Choroid plexus epithelial cell (primary cell): ENCODE data around the gene KDM5C.

Experiments used
- DNase-seq: peaks from one replicate; pipeline ENCODE4 v3.0.0-alpha.2; 2010; ENCODE audit warnings: low read depth
- H3K4me3 ChIP-seq: 2 replicates; pipeline ENCODE4 v1.5.1; 2011; ENCODE audit warnings: low read depth, mild to moderate bottlenecking, control low read depth, low read length, moderate library complexity
- TF ChIP-seq, protein P1 (sequence below): conservative IDR thresholded peaks from 2 replicates; pipeline ENCODE4 v1.5.1; 2011; ENCODE audit warnings: low read depth, mild to moderate bottlenecking, control low read depth, inconsistent platforms, low read length, moderate library complexity

KDM5C gene

DNA sequence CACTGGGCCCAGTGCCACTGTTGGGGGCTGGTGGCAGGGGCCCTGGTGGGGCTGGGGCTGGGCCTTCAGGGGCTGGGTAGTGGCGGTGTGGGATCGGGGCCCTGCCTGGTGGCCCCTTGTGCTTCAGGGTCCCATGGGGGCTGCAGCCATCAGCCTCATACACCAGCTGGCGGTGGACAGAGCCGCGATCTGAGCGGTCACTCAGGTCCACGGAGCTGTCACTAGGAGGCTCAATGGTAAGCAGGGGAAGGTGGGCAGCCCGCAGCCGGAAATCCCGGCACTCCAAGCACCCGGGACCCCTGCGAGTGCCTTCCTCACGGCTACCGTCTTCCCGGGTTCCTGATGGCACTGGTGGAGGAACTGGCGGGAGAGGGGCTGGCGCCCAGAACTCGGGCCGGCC lies 25.5 kb upstream of the KDM5C start:
- no peak overlapping the region for H3K4me3 ChIP-seq
- DNase-seq, result no peak
- TF ChIP-seq, protein P1, sequence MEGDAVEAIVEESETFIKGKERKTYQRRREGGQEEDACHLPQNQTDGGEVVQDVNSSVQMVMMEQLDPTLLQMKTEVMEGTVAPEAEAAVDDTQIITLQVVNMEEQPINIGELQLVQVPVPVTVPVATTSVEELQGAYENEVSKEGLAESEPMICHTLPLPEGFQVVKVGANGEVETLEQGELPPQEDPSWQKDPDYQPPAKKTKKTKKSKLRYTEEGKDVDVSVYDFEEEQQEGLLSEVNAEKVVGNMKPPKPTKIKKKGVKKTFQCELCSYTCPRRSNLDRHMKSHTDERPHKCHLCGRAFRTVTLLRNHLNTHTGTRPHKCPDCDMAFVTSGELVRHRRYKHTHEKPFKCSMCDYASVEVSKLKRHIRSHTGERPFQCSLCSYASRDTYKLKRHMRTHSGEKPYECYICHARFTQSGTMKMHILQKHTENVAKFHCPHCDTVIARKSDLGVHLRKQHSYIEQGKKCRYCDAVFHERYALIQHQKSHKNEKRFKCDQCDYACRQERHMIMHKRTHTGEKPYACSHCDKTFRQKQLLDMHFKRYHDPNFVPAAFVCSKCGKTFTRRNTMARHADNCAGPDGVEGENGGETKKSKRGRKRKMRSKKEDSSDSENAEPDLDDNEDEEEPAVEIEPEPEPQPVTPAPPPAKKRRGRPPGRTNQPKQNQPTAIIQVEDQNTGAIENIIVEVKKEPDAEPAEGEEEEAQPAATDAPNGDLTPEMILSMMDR, result no peak

GRCh38 chrX:53249408-53250042 lies 24.5 kb upstream of the KDM5C start:
- no peak for DNase-seq
- no peak overlapping the region for H3K4me3 ChIP-seq
- TF ChIP-seq, protein P1, result peak; percentile 1

DNA sequence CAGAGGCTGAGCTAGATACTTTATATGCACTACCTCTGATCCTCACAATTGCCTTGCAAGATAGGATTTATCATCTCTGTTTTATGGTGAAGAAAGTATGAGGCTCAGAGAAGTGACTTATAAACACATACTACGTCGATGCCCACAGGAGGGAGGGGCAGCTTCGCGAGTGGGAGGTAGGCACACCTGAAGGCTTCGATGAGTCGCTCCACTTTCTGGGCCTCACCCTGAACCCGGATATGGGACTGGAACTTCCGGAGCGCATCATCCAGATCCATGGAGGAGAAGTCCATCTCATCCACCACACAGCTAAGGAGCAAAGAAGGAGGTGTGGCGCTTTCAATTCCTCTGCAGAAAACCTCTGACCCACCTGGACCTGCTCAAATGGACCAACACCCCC lies 22.9 kb upstream of the KDM5C start:
- no peak for DNase-seq
- no peak overlapping the region for H3K4me3 ChIP-seq
- TF ChIP-seq, protein P1, result no peak

DNA sequence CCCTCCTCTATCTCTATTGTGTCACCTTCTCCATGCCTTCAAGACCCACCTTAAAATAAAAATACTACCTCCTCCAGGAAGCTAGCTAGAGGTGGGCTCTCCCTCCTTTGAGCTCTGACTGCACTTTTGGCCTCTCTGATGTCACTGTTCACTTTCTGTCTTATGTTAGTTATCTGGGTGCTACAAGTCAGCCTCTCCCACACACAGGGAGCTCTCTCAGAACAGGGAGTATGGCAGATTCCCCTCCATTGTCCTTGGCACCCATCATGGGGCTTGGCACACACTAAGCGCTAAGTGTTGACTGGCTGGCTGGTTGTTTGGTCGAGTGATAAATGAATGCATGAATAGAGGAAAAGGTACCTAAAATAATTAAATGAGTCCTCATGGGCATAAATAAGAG lies 21.2 kb upstream of the KDM5C start:
- TF ChIP-seq, protein P1, result no peak
- H3K4me3 ChIP-seq, result no peak overlapping the region
- DNase-seq, result no peak

DNA sequence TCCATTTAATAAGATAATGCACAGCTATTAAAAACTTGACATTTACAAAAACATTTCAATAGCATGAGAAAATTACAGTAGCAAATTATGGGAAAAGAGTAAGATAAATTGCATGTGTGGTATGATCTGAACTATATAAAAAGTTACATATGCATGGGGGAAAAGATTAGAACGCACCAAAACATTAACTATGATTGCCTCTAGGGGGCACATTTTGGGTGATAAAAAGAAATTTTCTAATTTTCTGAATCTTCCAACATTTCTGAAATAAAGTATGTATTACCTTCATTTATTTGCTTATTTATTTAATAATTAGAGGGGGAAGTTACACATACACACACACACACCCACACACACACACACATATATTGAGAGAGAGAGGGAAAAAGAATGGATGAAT lies 19.6 kb upstream of the KDM5C start:
- TF ChIP-seq, protein P1, result peak; percentile 41
- no peak overlapping the region for H3K4me3 ChIP-seq
- DNase-seq, result no peak

DNA sequence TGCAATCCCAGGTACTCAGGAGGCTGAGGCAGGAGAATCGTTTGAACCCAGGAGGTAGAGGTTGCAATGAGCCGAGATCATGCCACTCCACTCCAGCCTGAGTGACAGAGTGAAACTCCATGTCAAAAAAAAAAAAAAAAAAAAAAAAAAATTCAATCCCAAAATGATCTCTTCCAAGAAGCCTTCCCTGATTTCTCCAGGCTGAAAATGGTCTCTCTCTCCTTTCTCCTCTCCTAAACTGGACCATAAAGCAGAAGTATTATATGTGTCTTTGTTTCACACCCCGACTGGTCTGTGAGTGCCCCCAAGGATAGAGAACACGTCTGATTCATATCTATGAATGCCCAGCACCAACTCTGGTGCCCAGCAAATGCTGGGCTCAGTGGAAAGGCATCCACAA lies 17.3 kb upstream of the KDM5C start:
- H3K4me3 ChIP-seq, result no peak overlapping the region
- DNase-seq, result no peak
- TF ChIP-seq, protein P1, result no peak

DNA sequence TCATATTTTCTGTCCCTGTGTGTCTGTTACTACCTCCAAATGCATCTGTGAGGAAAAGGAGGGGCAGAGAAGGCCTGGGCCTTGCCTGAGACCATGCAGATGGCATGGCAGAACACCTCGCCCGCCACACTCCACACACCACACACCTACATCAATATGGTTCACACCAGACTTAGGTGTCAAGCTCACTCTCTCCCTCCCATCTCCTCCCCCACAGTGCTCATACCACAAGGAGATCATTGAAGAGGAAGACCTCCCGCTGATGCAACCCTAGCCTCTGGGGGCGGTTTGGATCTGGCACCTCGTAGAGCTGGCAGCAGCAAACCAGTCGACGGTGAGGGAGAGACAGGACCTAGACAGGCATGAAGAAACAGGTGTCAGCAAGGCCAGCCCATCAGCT lies 16.6 kb upstream of the KDM5C start:
- H3K4me3 ChIP-seq, result no peak overlapping the region
- no peak for DNase-seq
- TF ChIP-seq, protein P1, result no peak
